ENCODE measurements around the gene CUL3. TPM values are rescaled to one million over a fixed set of nuclear protein-coding genes. Genes with fewer than 3 reads are reported as not detected.

CUL3 gene
- total RNA-seq, 1 experiment from 2014 or later = 95.7 TPM

GRCh38 chr2:224560549-224560948 is 24.6 kb downstream of the CUL3 start:
- intact Hi-C loops (cut with micrococcal nuclease) = no loop called here
- no peak overlapping the region for H3K9ac ChIP-seq (ENCODE audit: low read length)
- TF ChIP-seq EGR1 (IDR thresholded peaks at IDR 0.05; ENCODE audit: low read depth) (no peak), ELF1 (IDR thresholded peaks at IDR 0.05; ENCODE audit: borderline replicate concordance, low read depth) (no peak), RAD21 (IDR thresholded peaks at IDR 0.05; ENCODE audit: low read depth) (no peak), TCF7L2 (IDR thresholded peaks at IDR 0.05; ENCODE audit: borderline replicate concordance, extremely low read depth, insufficient read depth, insufficient read length) (no peak), ZNF274 (IDR thresholded peaks at IDR 0.05; ENCODE audit: low read depth, low read length) (no peak), EZH2phosphoT487 (IDR thresholded peaks at IDR 0.05; ENCODE audit: borderline replicate concordance) (no peak), SP1 (IDR thresholded peaks at IDR 0.05; ENCODE audit: low read depth) (no peak), SIN3A (IDR thresholded peaks at IDR 0.05; ENCODE audit: low read depth) (no peak), JUND (IDR thresholded peaks at IDR 0.05) (no peak), EZH2 (IDR thresholded peaks at IDR 0.05) (no peak), SRF (IDR thresholded peaks at IDR 0.05; ENCODE audit: low read depth) (no peak), CTCF (IDR thresholded peaks at IDR 0.05 in 2 of 3, conservative IDR thresholded peaks at IDR 0.05 in 1 of 3; ENCODE audit: borderline replicate concordance in 1 of 3, insufficient read depth in 1 of 3, low read depth in 2 of 3, low read length in 2 of 3) (no peak), CBX3 (IDR thresholded peaks at IDR 0.05; ENCODE audit: low read depth) (no peak), MAX (IDR thresholded peaks at IDR 0.05) (no peak), FOSL1 (IDR thresholded peaks at IDR 0.05; ENCODE audit: low read depth) (no peak), POLR2A (IDR thresholded peaks at IDR 0.05; ENCODE audit: borderline replicate concordance, extremely low read depth, insufficient read depth, insufficient read length) (no peak)
- TF ChIP-seq, protein P1, sequence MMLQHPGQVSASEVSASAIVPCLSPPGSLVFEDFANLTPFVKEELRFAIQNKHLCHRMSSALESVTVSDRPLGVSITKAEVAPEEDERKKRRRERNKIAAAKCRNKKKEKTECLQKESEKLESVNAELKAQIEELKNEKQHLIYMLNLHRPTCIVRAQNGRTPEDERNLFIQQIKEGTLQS (IDR thresholded peaks at IDR 0.05) = no peak
- TF ChIP-seq, protein P2, sequence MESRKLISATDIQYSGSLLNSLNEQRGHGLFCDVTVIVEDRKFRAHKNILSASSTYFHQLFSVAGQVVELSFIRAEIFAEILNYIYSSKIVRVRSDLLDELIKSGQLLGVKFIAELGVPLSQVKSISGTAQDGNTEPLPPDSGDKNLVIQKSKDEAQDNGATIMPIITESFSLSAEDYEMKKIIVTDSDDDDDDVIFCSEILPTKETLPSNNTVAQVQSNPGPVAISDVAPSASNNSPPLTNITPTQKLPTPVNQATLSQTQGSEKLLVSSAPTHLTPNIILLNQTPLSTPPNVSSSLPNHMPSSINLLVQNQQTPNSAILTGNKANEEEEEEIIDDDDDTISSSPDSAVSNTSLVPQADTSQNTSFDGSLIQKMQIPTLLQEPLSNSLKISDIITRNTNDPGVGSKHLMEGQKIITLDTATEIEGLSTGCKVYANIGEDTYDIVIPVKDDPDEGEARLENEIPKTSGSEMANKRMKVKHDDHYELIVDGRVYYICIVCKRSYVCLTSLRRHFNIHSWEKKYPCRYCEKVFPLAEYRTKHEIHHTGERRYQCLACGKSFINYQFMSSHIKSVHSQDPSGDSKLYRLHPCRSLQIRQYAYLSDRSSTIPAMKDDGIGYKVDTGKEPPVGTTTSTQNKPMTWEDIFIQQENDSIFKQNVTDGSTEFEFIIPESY (IDR thresholded peaks at IDR 0.05; ENCODE audit: extremely low read depth, insufficient replicate concordance, low read length) = no peak
- TF ChIP-seq, protein P3, sequence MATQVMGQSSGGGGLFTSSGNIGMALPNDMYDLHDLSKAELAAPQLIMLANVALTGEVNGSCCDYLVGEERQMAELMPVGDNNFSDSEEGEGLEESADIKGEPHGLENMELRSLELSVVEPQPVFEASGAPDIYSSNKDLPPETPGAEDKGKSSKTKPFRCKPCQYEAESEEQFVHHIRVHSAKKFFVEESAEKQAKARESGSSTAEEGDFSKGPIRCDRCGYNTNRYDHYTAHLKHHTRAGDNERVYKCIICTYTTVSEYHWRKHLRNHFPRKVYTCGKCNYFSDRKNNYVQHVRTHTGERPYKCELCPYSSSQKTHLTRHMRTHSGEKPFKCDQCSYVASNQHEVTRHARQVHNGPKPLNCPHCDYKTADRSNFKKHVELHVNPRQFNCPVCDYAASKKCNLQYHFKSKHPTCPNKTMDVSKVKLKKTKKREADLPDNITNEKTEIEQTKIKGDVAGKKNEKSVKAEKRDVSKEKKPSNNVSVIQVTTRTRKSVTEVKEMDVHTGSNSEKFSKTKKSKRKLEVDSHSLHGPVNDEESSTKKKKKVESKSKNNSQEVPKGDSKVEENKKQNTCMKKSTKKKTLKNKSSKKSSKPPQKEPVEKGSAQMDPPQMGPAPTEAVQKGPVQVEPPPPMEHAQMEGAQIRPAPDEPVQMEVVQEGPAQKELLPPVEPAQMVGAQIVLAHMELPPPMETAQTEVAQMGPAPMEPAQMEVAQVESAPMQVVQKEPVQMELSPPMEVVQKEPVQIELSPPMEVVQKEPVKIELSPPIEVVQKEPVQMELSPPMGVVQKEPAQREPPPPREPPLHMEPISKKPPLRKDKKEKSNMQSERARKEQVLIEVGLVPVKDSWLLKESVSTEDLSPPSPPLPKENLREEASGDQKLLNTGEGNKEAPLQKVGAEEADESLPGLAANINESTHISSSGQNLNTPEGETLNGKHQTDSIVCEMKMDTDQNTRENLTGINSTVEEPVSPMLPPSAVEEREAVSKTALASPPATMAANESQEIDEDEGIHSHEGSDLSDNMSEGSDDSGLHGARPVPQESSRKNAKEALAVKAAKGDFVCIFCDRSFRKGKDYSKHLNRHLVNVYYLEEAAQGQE (IDR thresholded peaks at IDR 0.05; ENCODE audit: low read depth) = no peak
- ChIA-PET RAD21 (ENCODE audit: low non-redundant PET in 1 of 2, low total read pairs in 2 of 2, uncharacterized antibody in 2 of 2, unreplicated experiment in 2 of 2) (no interaction called here), CTCF (no interaction called here), POLR2A (no interaction called here)
- H3K27me3 ChIP-seq (ENCODE audit: insufficient read depth, low read length) = no peaks in the 10 kb centered on the region
- no peak overlapping the region for H3K27ac ChIP-seq (ENCODE audit: low read depth, low read length)
- no peak overlapping the region for H2AFZ ChIP-seq (ENCODE audit: low read depth, low read length, poor library complexity, severe bottlenecking)
- H3K4me2 ChIP-seq (ENCODE audit: low read length) = no peak overlapping the region
- DNase-seq (ENCODE audit: low read depth, low spot score) (no peak), ATAC-seq (no peak)
- H3K9me3 ChIP-seq (ENCODE audit: control insufficient read depth in 1 of 2, insufficient read depth in 1 of 2, low read depth in 1 of 2, low read length in 2 of 2) = no peaks in the 10 kb centered on the region
- no peaks in the 10 kb centered on the region for H3K9me2 ChIP-seq (ENCODE audit: insufficient read depth)
- H3K36me3 ChIP-seq (ENCODE audit: control insufficient read depth in 1 of 2, insufficient read depth in 2 of 2, low read length in 2 of 2) = no peaks in the 10 kb centered on the region
- H3K79me2 ChIP-seq (ENCODE audit: insufficient read depth, low read length) = peaks cover 100% of the 10 kb centered on the region
- no peaks in the 10 kb centered on the region for H3K4me1 ChIP-seq (ENCODE audit: control insufficient read depth in 1 of 2, insufficient read depth in 2 of 2, low read length in 2 of 2)
- H4K20me1 ChIP-seq (ENCODE audit: insufficient read depth) = peaks cover 37% of the 10 kb centered on the region; the same call in 1 of the 2 replicates
- no TSS peak for BruUV-seq (replicated peaks)
- no peak overlapping the region for H3K4me3 ChIP-seq (replicated peaks in 1 of 2; ENCODE audit: low read depth in 1 of 2, low read length in 2 of 2)
